H9 (cell line): ENCODE results near the gene DICER1. TPM values are rescaled to one million over a fixed set of nuclear protein-coding genes. Genes with fewer than 3 reads are reported as not detected.

ENCODE experiments used
- DNase-seq: peaks from one replicate; pipeline ENCODE4 v3.0.0-alpha.2; 2017
- H2AFZ ChIP-seq: one replicate; pipeline ENCODE4 v1.6.1; 2013; ENCODE audit warnings: mild to moderate bottlenecking, low read length, control low read depth, moderate library complexity
- H2AK5ac ChIP-seq: 2 replicates; pipeline ENCODE4 v1.6.1; 2013; ENCODE audit warnings: low read length, control low read depth, mixed read lengths; ENCODE audit not compliant: insufficient read length
- H2BK120ac ChIP-seq: one replicate; pipeline ENCODE4 v1.6.1; 2013; ENCODE audit warnings: low read depth, mild to moderate bottlenecking, low read length, control low read depth, inconsistent platforms; ENCODE audit not compliant: poor library complexity, severe bottlenecking
- H2BK12ac ChIP-seq: 2 replicates; pipeline ENCODE4 v1.6.1; 2013; ENCODE audit warnings: low read length, control low read depth, mixed read lengths, low read depth; ENCODE audit not compliant: insufficient read length
- H2BK15ac ChIP-seq: 2 replicates; pipeline ENCODE4 v1.6.1; 2013; ENCODE audit warnings: low read depth, low read length, control low read depth
- H2BK20ac ChIP-seq: one replicate; pipeline ENCODE4 v1.6.1; 2013; ENCODE audit warnings: low read depth, mild to moderate bottlenecking, low read length, control low read depth, inconsistent platforms; ENCODE audit not compliant: poor library complexity, severe bottlenecking
- H2BK5ac ChIP-seq: 2 replicates; pipeline ENCODE4 v1.6.1; 2013; ENCODE audit warnings: low read length, control low read depth, mixed read lengths; ENCODE audit not compliant: insufficient read length
- H3K14ac ChIP-seq: 2 replicates; pipeline ENCODE4 v1.6.1; 2013; ENCODE audit warnings: low read length, control low read depth; ENCODE audit not compliant: insufficient read depth
- H3K18ac ChIP-seq: 2 replicates; pipeline ENCODE4 v1.6.1; 2013; ENCODE audit warnings: low read depth, mild to moderate bottlenecking, mixed read lengths, low read length, control low read depth; ENCODE audit not compliant: insufficient read length
- H3K23ac ChIP-seq: 2 replicates; pipeline ENCODE4 v1.6.1; 2013; ENCODE audit warnings: low read length, control low read depth, mixed read lengths, low read depth; ENCODE audit not compliant: insufficient read length
- H3K23me2 ChIP-seq: 2 replicates; pipeline ENCODE4 v1.6.1; 2013; ENCODE audit warnings: low read depth, mild to moderate bottlenecking, mixed read lengths, low read length, control low read depth; ENCODE audit not compliant: insufficient read length, poor library complexity, severe bottlenecking
- H3K27ac ChIP-seq: 2 replicates; pipeline ENCODE4 v1.5.1; 2013; ENCODE audit warnings: low read length, control low read depth, mixed read lengths, low read depth; ENCODE audit not compliant: insufficient read length
- H3K27me3 ChIP-seq: 2 replicates; pipeline ENCODE4 v1.6.1; 2013; ENCODE audit warnings: low read length, control low read depth, inconsistent platforms; ENCODE audit not compliant: insufficient read depth
- H3K4ac ChIP-seq: 2 replicates; pipeline ENCODE4 v1.6.1; 2013; ENCODE audit warnings: low read depth, mild to moderate bottlenecking, control low read depth, inconsistent platforms, low read length, moderate library complexity
- H3K4me1 ChIP-seq: 2 replicates; pipeline ENCODE4 v1.6.1; 2013; ENCODE audit warnings: low read length, control low read depth, inconsistent platforms; ENCODE audit not compliant: insufficient read depth
- H3K4me2 ChIP-seq: 2 replicates; pipeline ENCODE4 v1.6.1; 2013; ENCODE audit warnings: low read length, control low read depth, mixed read lengths; ENCODE audit not compliant: insufficient read length, insufficient read depth
- H3K56ac ChIP-seq: 2 replicates; pipeline ENCODE4 v1.6.1; 2013; ENCODE audit warnings: low read depth, mild to moderate bottlenecking, mixed read lengths, low read length, control low read depth; ENCODE audit not compliant: insufficient read length
- H3K79me1 ChIP-seq: 2 replicates; pipeline ENCODE4 v1.6.1; 2013; ENCODE audit warnings: low read depth, mild to moderate bottlenecking, moderate library complexity, low read length, control low read depth, inconsistent platforms; ENCODE audit not compliant: insufficient read depth, poor library complexity, severe bottlenecking
- H3K79me2 ChIP-seq: 2 replicates; pipeline ENCODE4 v1.6.1; 2013; ENCODE audit warnings: low read length, control low read depth, inconsistent platforms; ENCODE audit not compliant: insufficient read depth
- H3K9ac ChIP-seq: 2 replicates; pipeline ENCODE4 v1.6.1; 2013; ENCODE audit warnings: low read length, control low read depth, mixed read lengths; ENCODE audit not compliant: insufficient read length; ENCODE audit errors: extremely low read depth
- H3K9me3 ChIP-seq: one replicate; pipeline ENCODE4 v1.6.1; 2013; ENCODE audit warnings: low read depth, low read length, inconsistent platforms; ENCODE audit not compliant: control insufficient read depth
- H3T11ph ChIP-seq: one replicate; pipeline ENCODE4 v1.6.1; 2013; ENCODE audit warnings: mild to moderate bottlenecking, low read length, control low read depth, inconsistent platforms
- H4K20me1 ChIP-seq: one replicate; pipeline ENCODE4 v1.6.1; 2013; ENCODE audit not compliant: control insufficient read depth, insufficient read length, insufficient read depth
- H4K5ac ChIP-seq: 2 replicates; pipeline ENCODE4 v1.6.1; 2013; ENCODE audit warnings: low read depth, mild to moderate bottlenecking, mixed read lengths, low read length, control low read depth; ENCODE audit not compliant: insufficient read length
- H4K8ac ChIP-seq: replicated peaks from 2 replicates; pipeline ENCODE4 v1.6.1; 2013; ENCODE audit warnings: low read length, control low read depth, mixed read lengths, low read depth; ENCODE audit not compliant: insufficient read length
- H4K91ac ChIP-seq: 2 replicates; pipeline ENCODE4 v1.6.1; 2013; ENCODE audit warnings: low read depth, mild to moderate bottlenecking, moderate library complexity, mixed read lengths, low read length, control low read depth; ENCODE audit not compliant: insufficient read length
- H3K27ac Mint-ChIP-seq, 3 experiments: 2 replicates in 2 of 3; 3 replicates in 1 of 3; pipeline ENCODE4 v1.8.0; 2020 to 2021; ENCODE audit warnings: mixed read lengths in 3 of 3, mild to moderate bottlenecking in 1 of 3, moderate library complexity in 1 of 3
- H3K27me3 Mint-ChIP-seq: 2 replicates; pipeline ENCODE4 v1.8.0; 2021; ENCODE audit warnings: low read depth, mild to moderate bottlenecking, moderate library complexity, mixed read lengths
- H3K36me3 Mint-ChIP-seq, 3 experiments: 2 replicates in 2 of 3; 3 replicates in 1 of 3; pipeline ENCODE4 v1.8.0; 2020 to 2021; ENCODE audit warnings: low read depth in 3 of 3, mixed read lengths in 3 of 3; ENCODE audit not compliant: insufficient read depth in 1 of 3
- H3K4me1 Mint-ChIP-seq, 2 experiments: 2 replicates each; pipeline ENCODE4 v1.8.0; 2020; ENCODE audit warnings: mixed read lengths in 2 of 2
- H3K4me3 Mint-ChIP-seq, 2 experiments: 2 replicates in 1 of 2; 3 replicates in 1 of 2; pipeline ENCODE4 v1.8.0; 2020 to 2021; ENCODE audit warnings: mild to moderate bottlenecking in 2 of 2, mixed read lengths in 2 of 2, moderate library complexity in 1 of 2
- H3K9me3 Mint-ChIP-seq, 2 experiments: 2 replicates in 1 of 2; 3 replicates in 1 of 2; pipeline ENCODE4 v1.8.0; 2020; ENCODE audit warnings: mild to moderate bottlenecking in 2 of 2, mixed read lengths in 2 of 2, moderate library complexity in 1 of 2
- CTCF ChIP-seq: fragments of 200-600 bp; sonication (generic); conservative IDR thresholded peaks from 3 replicates; pipeline ENCODE4 v1.8.0; 2021; ENCODE audit warnings: antibody characterized with exemption, mild to moderate bottlenecking
- whole genome bisulfite sequencing: extraction: QIAGEN DNeasy Blood & Tissue Kit; methylation state at CpG from one replicate; pipeline ENCODE4 v1.1.7; 2013; ENCODE audit warnings: missing lambda C conversion rate, low lambda C conversion rate, mixed read lengths; ENCODE audit not compliant: insufficient read length; ENCODE audit errors: extremely low coverage; 5-methylcytosine and 5-hydroxymethylcytosine counted together
- total RNA-seq: library from RNA; stranded (reverse); gene quantifications from 2 replicates; pipeline ENCODE4 v1.2.1, GENCODE V29; 2021

DICER1 gene
- total RNA-seq, 1 experiment from 2014 or later: 57.0 TPM

GRCh38 chr14:95070748-95071435 lies 86.4 kb downstream of the DICER1 start:
- Mint-ChIP-seq H3K36me3 (no peaks in the 10 kb centered on the region), H3K4me3 (no peak overlapping the region), H3K4me1 (peaks cover 2 to 8% of the 10 kb centered on the region in 2 experiments; a peak in 3 of 4 replicates), H3K27me3 (peaks cover 3% of the 10 kb centered on the region), H3K27ac (no peak overlapping the region), H3K9me3 (no peaks in the 10 kb centered on the region; a peak in 1 of 5 replicates)
- no peaks in the 10 kb centered on the region for H3K4me1 ChIP-seq
- no peak for DNase-seq
- H3K18ac ChIP-seq: no peak overlapping the region
- H3K27ac ChIP-seq: no peak overlapping the region
- WGBS: no CpG with 5 or more reads among the region's 11 CpGs
- no peak overlapping the region for H2BK12ac ChIP-seq
- H4K20me1 ChIP-seq: no peaks in the 10 kb centered on the region
- no peak overlapping the region for H3K23ac ChIP-seq
- no peak overlapping the region for H2BK120ac ChIP-seq
- H2BK15ac ChIP-seq: no peak overlapping the region
- no peak overlapping the region for H4K8ac ChIP-seq
- H2BK20ac ChIP-seq: no peak overlapping the region
- no peaks in the 10 kb centered on the region for H3K27me3 ChIP-seq
- no peak overlapping the region for H3T11ph ChIP-seq
- H2AFZ ChIP-seq: no peak overlapping the region
- H3K14ac ChIP-seq: no peak overlapping the region
- H4K5ac ChIP-seq: no peak overlapping the region
- H3K79me1 ChIP-seq: no peaks in the 10 kb centered on the region
- no peak overlapping the region for H3K4me2 ChIP-seq
- H3K79me2 ChIP-seq: no peaks in the 10 kb centered on the region
- no peaks in the 10 kb centered on the region for H3K9me3 ChIP-seq
- H3K9ac ChIP-seq: no peak overlapping the region
- H3K56ac ChIP-seq: no peak overlapping the region
- no peak overlapping the region for H2AK5ac ChIP-seq
- no peak for TF ChIP-seq CTCF
- no peak overlapping the region for H3K4ac ChIP-seq
- H4K91ac ChIP-seq: no peak overlapping the region
- no peaks in the 10 kb centered on the region for H3K23me2 ChIP-seq
- no peak overlapping the region for H2BK5ac ChIP-seq
